Panc1 (cell line): ENCODE data around the gene SLC26A3.

Source experiments
- CTCF ChIP-seq: fragments of 450-650 bp; IDR thresholded peaks from 2 replicates; pipeline ENCODE4 v1.5.1; 2017; ENCODE audit warnings: mild to moderate bottlenecking
- POLR2AphosphoS5 ChIP-seq: IDR thresholded peaks from 2 replicates; pipeline ENCODE4 v1.6.1; 2012; ENCODE audit warnings: mild to moderate bottlenecking, low read depth, low read length, moderate library complexity

- TF ChIP-seq CTCF: peak; percentile 12; the same call in 1 of the 2 replicates
- TF ChIP-seq POLR2AphosphoS5: no peak
Measured at GRCh38 chr7:107754642-107755041, 48.4 kb downstream of the SLC26A3 start.
